HEK293 (cell line): Measurements from ENCODE around the gene ACSM2A.
"Not testable (repeated sequence)": the region's sequence is repeated elsewhere in the genome, so short reads cannot be mapped to it uniquely, and the experiment has no call there.

Source experiments
- CTCF ChIA-PET: fragments of 350-600 bp; formaldehyde crosslinking; extraction: SDS; loops from one replicate; lab custom pipeline; 2021; ENCODE audit warnings: antibody characterized with exemption; lab: Yijun Ruan, JAX
- POLR2A ChIA-PET: fragments of 300-600 bp; formaldehyde crosslinking; extraction: SDS; loops from one replicate; lab custom pipeline; 2020; ENCODE audit warnings: antibody characterized with exemption, inconsistent platforms; lab: Yijun Ruan, JAX
- H3K27ac ChIP-seq: fragments of 200-500 bp; sonication (Bioruptor generic); 2 replicates; pipeline ENCODE4 v1.5.1; 2014; ENCODE audit warnings: low read depth, low read length, control low read depth, inconsistent platforms; ENCODE audit errors: extremely low read depth
- H3K36me3 ChIP-seq, 2 experiments: fragments of 200-500 bp in 1 of 2; sonication (Bioruptor generic) in 1 of 2; 1 replicate in 1 of 2; 2 replicates in 1 of 2; pipeline ENCODE4 v1.5.1; 2014 to 2017; ENCODE audit warnings: inconsistent platforms in 2 of 2, low read length in 2 of 2; ENCODE audit not compliant: control insufficient read depth in 2 of 2, insufficient read depth in 1 of 2
- H3K4me1 ChIP-seq: fragments of 200-500 bp; sonication (Bioruptor generic); 2 replicates; pipeline ENCODE4 v1.5.1; 2014; ENCODE audit warnings: mild to moderate bottlenecking, low read length, inconsistent platforms; ENCODE audit not compliant: control insufficient read depth, insufficient read depth
- H3K4me3 ChIP-seq: 2 replicates; pipeline ENCODE4 v1.5.1; 2011; ENCODE audit warnings: low read depth, mild to moderate bottlenecking, control low read depth, low read length, moderate library complexity
- H3K9me3 ChIP-seq: fragments of 200-500 bp; sonication (Bioruptor generic); 2 replicates; pipeline ENCODE4 v1.5.1; 2014; ENCODE audit warnings: low read depth, low read length, inconsistent platforms; ENCODE audit not compliant: control insufficient read depth, insufficient read depth
- HOXA7 ChIP-seq: sonication (generic); formaldehyde crosslinking; IDR thresholded peaks from 2 replicates; pipeline ENCODE4 v1.8.1; 2022; ENCODE audit warnings: missing genetic modification reagents, borderline replicate concordance
- RBAK ChIP-seq: fragments of 450-650 bp; formaldehyde crosslinking; IDR thresholded peaks from 2 replicates; pipeline ENCODE4 v1.5.1; 2016; ENCODE audit warnings: missing biosample characterization, missing genetic modification characterization
- ZEB2 ChIP-seq: fragments of 450-650 bp; formaldehyde crosslinking; IDR thresholded peaks from 2 replicates; pipeline ENCODE4 v1.5.1; 2016; ENCODE audit warnings: missing biosample characterization, missing genetic modification characterization
- ZNF366 ChIP-seq: fragments of 450-650 bp; formaldehyde crosslinking; conservative IDR thresholded peaks from 2 replicates; pipeline ENCODE4 v1.5.1; 2016; ENCODE audit warnings: missing biosample characterization, missing genetic modification characterization
- TF ChIP-seq, protein P1 (sequence below): fragments of 450-650 bp; formaldehyde crosslinking; IDR thresholded peaks from 2 replicates; pipeline ENCODE4 v1.5.1; 2016; ENCODE audit warnings: missing biosample characterization, missing genetic modification characterization
- TF ChIP-seq, protein P2 (sequence below): fragments of 450-650 bp; formaldehyde crosslinking; IDR thresholded peaks from 2 replicates; pipeline ENCODE4 v1.5.1; 2016; ENCODE audit warnings: missing biosample characterization, missing genetic modification characterization
- TF ChIP-seq, protein P3 (sequence below): fragments of 450-650 bp; formaldehyde crosslinking; IDR thresholded peaks from 2 replicates; pipeline ENCODE4 v1.5.1; 2017; ENCODE audit warnings: missing biosample characterization, missing genetic modification characterization
- TF ChIP-seq, protein P4 (sequence below): IDR thresholded peaks from 2 replicates; pipeline ENCODE4 v1.6.1; 2011; ENCODE audit warnings: mild to moderate bottlenecking, low read depth, low read length, borderline replicate concordance

ACSM2A gene

DNA sequence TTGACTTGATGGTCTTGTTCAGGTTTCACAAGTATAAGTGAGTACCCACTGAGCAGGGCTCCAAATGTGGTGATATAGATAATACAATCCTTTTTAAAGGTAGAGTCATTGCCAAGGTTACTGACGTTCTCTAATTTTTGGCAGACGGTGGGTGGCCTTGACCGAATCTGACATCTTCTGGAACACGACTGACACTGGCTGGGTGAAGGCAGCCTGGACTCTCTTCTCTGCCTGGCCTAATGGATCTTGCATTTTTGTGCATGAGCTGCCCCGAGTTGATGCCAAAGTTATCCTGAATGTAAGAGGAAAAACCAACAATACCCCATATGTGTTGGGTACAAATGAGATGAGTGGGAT is 27.6 kb upstream of the ACSM2A start:
- H3K9me3 ChIP-seq, H3K36me3 ChIP-seq, H3K27ac ChIP-seq, POLR2A ChIA-PET, CTCF ChIA-PET, H3K4me1 ChIP-seq, H3K4me3 ChIP-seq: not testable (repeated sequence)

DNA sequence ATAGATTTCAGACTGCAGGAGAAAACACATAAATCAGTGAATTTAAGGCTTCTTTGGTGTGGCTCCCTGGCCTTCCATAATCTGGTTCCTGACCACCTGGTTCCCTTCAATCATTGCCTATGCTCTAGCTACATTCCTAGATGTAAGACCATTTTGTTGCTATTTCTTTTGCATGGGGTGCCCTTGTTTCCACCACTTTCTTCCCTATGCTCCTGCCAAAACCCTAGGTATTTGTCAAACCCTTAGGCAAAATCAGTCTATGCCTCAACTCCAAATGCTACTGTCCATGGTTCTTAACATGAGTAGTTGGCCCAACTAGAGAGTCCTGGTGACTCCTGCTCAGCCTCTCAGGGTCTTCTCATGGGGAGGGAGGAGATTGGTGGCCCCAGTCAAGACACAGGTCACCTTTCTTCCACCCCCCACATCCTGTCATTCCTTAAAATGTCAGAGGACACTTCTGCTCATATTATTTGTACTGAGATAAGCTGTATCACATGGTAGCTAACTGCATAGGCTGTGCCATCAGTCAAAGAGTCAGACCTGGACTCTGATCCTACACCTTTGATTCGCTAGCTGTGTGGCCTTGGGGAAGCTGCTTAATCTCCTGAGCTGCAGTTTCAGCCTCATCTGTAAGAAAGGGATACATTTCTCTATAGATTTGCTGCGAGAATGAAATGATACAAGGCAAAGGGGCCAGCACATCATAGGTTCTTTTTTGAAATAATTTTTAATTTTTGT is 27.0 kb upstream of the ACSM2A start:
- Histone ChIP-seq H3K36me3 (no peaks in the 10 kb centered on the region), H3K4me3 (no peak overlapping the region), H3K9me3 (no peaks in the 10 kb centered on the region)
- CTCF ChIA-PET: no interaction called here
- TF ChIP-seq, protein P1, sequence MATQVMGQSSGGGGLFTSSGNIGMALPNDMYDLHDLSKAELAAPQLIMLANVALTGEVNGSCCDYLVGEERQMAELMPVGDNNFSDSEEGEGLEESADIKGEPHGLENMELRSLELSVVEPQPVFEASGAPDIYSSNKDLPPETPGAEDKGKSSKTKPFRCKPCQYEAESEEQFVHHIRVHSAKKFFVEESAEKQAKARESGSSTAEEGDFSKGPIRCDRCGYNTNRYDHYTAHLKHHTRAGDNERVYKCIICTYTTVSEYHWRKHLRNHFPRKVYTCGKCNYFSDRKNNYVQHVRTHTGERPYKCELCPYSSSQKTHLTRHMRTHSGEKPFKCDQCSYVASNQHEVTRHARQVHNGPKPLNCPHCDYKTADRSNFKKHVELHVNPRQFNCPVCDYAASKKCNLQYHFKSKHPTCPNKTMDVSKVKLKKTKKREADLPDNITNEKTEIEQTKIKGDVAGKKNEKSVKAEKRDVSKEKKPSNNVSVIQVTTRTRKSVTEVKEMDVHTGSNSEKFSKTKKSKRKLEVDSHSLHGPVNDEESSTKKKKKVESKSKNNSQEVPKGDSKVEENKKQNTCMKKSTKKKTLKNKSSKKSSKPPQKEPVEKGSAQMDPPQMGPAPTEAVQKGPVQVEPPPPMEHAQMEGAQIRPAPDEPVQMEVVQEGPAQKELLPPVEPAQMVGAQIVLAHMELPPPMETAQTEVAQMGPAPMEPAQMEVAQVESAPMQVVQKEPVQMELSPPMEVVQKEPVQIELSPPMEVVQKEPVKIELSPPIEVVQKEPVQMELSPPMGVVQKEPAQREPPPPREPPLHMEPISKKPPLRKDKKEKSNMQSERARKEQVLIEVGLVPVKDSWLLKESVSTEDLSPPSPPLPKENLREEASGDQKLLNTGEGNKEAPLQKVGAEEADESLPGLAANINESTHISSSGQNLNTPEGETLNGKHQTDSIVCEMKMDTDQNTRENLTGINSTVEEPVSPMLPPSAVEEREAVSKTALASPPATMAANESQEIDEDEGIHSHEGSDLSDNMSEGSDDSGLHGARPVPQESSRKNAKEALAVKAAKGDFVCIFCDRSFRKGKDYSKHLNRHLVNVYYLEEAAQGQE (tag by site-specific recombination): peak; percentile 76
- TF ChIP-seq, protein P2, sequence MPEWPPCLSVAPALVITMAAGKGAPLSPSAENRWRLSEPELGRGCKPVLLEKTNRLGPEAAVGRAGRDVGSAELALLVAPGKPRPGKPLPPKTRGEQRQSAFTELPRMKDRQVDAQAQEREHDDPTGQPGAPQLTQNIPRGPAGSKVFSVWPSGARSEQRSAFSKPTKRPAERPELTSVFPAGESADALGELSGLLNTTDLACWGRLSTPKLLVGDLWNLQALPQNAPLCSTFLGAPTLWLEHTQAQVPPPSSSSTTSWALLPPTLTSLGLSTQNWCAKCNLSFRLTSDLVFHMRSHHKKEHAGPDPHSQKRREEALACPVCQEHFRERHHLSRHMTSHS (tag by site-specific recombination): no peak
- TF ChIP-seq, all 188 proteins: peak for 1
- Histone ChIP-seq H3K27ac (no peak overlapping the region), H3K4me1 (no peaks in the 10 kb centered on the region)
- POLR2A ChIA-PET: no interaction called here

DNA sequence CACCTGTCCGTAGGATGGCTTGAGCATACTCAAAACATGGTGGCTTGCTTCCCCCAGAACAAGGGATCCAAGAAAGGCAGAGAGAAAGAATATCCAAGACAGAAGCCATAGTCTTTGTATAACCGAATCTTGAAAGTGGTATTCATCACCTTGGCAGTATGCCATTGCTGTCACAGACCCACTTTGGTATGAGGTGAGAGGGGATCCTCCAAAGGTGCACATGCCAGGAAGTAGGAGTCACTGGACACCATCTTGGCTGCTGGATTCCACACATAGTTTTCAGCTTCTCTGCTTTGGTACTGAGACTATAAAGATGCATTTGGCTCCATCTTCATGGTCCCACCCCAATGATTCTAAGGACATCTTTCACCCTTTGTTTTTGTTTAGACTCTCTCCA is 23.9 kb upstream of the ACSM2A start:
- H3K36me3 ChIP-seq, H3K27ac ChIP-seq, H3K4me1 ChIP-seq, H3K4me3 ChIP-seq, CTCF ChIA-PET, H3K9me3 ChIP-seq, POLR2A ChIA-PET: not testable (repeated sequence)

DNA sequence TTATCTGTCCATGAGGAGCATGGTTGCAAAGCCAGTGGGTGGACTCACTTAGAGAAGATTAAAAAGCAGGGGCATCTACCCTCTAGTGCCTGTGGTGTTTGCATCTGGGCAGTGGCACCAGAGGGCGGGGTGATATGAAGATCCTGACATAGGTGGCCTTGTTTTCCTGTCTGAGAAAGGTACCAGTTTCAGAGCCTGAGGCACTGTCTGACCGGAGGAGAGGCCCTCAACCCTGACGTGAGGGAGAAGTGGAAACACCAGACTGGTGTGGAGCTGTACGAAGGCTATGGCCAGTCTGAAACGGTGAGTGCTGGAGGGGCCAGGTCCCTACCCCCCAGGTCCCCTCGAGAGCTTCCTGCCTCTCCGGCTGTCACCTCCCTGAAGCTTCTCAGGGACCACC is 21.8 kb upstream of the ACSM2A start:
- H3K9me3 ChIP-seq, POLR2A ChIA-PET, H3K36me3 ChIP-seq, H3K4me1 ChIP-seq, H3K27ac ChIP-seq, H3K4me3 ChIP-seq: not testable (repeated sequence)
- CTCF ChIA-PET: interaction anchor here (0.5 kb wide), 1 partner anchor 24 kb away, joined by 3 read pairs; no protein-coding TSS in a partner anchor

DNA sequence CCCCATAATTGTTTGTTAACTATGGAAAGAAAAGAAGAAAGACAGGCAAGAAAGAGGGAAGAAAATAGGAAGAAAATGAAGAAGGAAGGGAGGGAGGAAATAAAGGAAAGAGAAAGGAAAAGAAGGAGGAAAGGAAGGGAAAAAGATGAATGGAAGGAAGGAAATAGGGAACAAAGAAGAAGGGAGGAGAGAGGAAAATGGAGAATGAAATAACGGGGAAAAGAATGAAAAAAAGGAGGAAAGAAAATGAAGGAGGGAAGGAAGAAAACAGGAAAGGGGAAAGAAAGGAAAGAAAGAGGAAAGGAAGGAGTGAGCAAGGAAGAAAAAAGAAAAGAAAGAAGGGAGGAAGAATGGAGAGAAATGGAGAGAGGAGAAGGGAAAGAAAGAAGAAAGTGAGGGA is 20.8 kb upstream of the ACSM2A start:
- H3K36me3 ChIP-seq, H3K4me1 ChIP-seq, H3K4me3 ChIP-seq, H3K9me3 ChIP-seq, CTCF ChIA-PET, POLR2A ChIA-PET, H3K27ac ChIP-seq: not testable (repeated sequence)
- peak; percentile 61; the same call in 1 of the 2 replicates for TF ChIP-seq ZNF366 (tag by site-specific recombination)

DNA sequence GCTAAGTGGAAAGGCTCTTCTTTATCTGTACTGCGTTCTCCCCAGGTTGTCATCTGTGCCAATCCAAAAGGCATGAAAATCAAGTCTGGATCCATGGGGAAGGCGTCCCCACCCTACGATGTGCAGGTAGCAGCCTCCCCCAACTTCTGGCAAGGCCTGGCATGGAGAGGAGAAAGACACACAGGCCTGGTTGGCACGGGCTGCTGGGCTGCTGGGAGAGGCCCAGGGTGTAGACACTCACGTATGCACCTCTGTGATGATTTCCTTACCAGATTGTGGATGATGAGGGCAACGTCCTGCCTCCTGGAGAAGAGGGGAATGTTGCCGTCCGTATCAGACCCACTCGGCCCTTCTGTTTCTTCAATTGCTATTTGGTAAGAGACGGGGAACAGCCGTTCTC is 20.4 kb upstream of the ACSM2A start:
- H3K9me3 ChIP-seq: no peaks in the 10 kb centered on the region
- no peak overlapping the region for H3K4me3 ChIP-seq
- no peaks in the 10 kb centered on the region for H3K4me1 ChIP-seq
- H3K27ac ChIP-seq: no peak overlapping the region
- POLR2A ChIA-PET: no interaction called here
- CTCF ChIA-PET: no interaction called here
- no peaks in the 10 kb centered on the region for H3K36me3 ChIP-seq
- no peak for TF ChIP-seq HOXA7 (CRISPR knock-in tag)
- TF ChIP-seq, protein P3, sequence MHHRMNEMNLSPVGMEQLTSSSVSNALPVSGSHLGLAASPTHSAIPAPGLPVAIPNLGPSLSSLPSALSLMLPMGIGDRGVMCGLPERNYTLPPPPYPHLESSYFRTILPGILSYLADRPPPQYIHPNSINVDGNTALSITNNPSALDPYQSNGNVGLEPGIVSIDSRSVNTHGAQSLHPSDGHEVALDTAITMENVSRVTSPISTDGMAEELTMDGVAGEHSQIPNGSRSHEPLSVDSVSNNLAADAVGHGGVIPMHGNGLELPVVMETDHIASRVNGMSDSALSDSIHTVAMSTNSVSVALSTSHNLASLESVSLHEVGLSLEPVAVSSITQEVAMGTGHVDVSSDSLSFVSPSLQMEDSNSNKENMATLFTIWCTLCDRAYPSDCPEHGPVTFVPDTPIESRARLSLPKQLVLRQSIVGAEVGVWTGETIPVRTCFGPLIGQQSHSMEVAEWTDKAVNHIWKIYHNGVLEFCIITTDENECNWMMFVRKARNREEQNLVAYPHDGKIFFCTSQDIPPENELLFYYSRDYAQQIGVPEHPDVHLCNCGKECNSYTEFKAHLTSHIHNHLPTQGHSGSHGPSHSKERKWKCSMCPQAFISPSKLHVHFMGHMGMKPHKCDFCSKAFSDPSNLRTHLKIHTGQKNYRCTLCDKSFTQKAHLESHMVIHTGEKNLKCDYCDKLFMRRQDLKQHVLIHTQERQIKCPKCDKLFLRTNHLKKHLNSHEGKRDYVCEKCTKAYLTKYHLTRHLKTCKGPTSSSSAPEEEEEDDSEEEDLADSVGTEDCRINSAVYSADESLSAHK (tag by site-specific recombination): no peak
- TF ChIP-seq, protein P4, sequence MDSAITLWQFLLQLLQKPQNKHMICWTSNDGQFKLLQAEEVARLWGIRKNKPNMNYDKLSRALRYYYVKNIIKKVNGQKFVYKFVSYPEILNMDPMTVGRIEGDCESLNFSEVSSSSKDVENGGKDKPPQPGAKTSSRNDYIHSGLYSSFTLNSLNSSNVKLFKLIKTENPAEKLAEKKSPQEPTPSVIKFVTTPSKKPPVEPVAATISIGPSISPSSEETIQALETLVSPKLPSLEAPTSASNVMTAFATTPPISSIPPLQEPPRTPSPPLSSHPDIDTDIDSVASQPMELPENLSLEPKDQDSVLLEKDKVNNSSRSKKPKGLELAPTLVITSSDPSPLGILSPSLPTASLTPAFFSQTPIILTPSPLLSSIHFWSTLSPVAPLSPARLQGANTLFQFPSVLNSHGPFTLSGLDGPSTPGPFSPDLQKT: no peak
- TF ChIP-seq RBAK: no peak
- no peak for TF ChIP-seq ZEB2 (tag by site-specific recombination)
